A549 (cell line): ENCODE results near the gene DNMT3B. TPM values are rescaled to one million over a fixed set of nuclear protein-coding genes. Genes with fewer than 3 reads are reported as not detected.
"Not testable (repeated sequence)": the region's sequence is repeated elsewhere in the genome, so short reads cannot be mapped to it uniquely, and the experiment has no call there.

ENCODE experiments used
- ATAC-seq, 2 experiments: fragments of 200-7000 bp in 1 of 2; fragments of >200 bp in 1 of 2; cut with Nextera tagmentation in 1 of 2; cut with Tn5 transposase in 1 of 2; 3 replicates each; pipeline versions ENCODE4 v1.8.0 to v1.9.1; 2018 to 2020; ENCODE audit warnings: mild to moderate bottlenecking in 1 of 2, moderate library complexity in 1 of 2
- CTCF ChIA-PET: fragments of 300-600 bp; sonication (Branson Sonifier 250); formaldehyde crosslinking; extraction: SDS; loops from one replicate; lab custom pipeline; 2021; ENCODE audit warnings: antibody characterized with exemption, inconsistent platforms; lab: Yijun Ruan, JAX
- POLR2A ChIA-PET: fragments of 350-600 bp; formaldehyde crosslinking; extraction: SDS; loops from one replicate; lab custom pipeline; 2021; ENCODE audit warnings: antibody characterized with exemption, inconsistent platforms; lab: Yijun Ruan, JAX
- DNase-seq, 2 experiments: peaks; one replicate each; pipeline versions ENCODE4 v3.0.0 to v3.0.0-alpha.2; 2011 to 2016; ENCODE audit warnings: low read depth in 1 of 2, low spot score in 1 of 2
- FAIRE-seq: peaks from 2 replicates; lab custom pipeline; 2011; peaks lifted over from hg19 to GRCh38; lab: Jason Lieb, UNC
- H3K27ac ChIP-seq, 2 experiments: fragments of >200 bp; sonication (Bioruptor Twin); formaldehyde crosslinking; 3 replicates each; pipeline ENCODE4 v1.5.1; 2016 to 2017
- H3K4me1 ChIP-seq: fragments of >200 bp; sonication (Bioruptor Twin); formaldehyde crosslinking; 3 replicates; pipeline ENCODE4 v1.6.1; 2016
- H3K4me2 ChIP-seq: fragments of >200 bp; sonication (Bioruptor Twin); formaldehyde crosslinking; 3 replicates; pipeline ENCODE4 v1.6.1; 2016
- H3K4me3 ChIP-seq: fragments of >200 bp; sonication (Bioruptor Twin); formaldehyde crosslinking; 3 replicates; pipeline ENCODE4 v1.5.1; 2016
- H3K9me3 ChIP-seq: fragments of >200 bp; sonication (Bioruptor Twin); formaldehyde crosslinking; 3 replicates; pipeline ENCODE4 v1.6.1; 2016
- FOXS1 ChIP-seq: fragments of 250-450 bp; sonication (Bioruptor Pico); IDR thresholded peaks from 2 replicates; pipeline ENCODE4 v1.5.0; 2020; ENCODE audit warnings: mild to moderate bottlenecking, moderate library complexity
- HEYL ChIP-seq: fragments of 250-450 bp; sonication (Bioruptor Pico); IDR thresholded peaks from 2 replicates; pipeline ENCODE4 v1.8.0; 2021; ENCODE audit warnings: mild to moderate bottlenecking, moderate library complexity
- MYC ChIP-seq: IDR thresholded peaks from 2 replicates; pipeline ENCODE4 v1.6.1; 2012; ENCODE audit warnings: mild to moderate bottlenecking, inconsistent platforms, low read length, improper control_type of control experiment, borderline replicate concordance
- RFX5 ChIP-seq: fragments of 450-650 bp; IDR thresholded peaks from 2 replicates; pipeline ENCODE4 v1.7.1; 2014; ENCODE audit warnings: antibody characterized with exemption, mild to moderate bottlenecking, moderate library complexity
- ZFP36 ChIP-seq: fragments of 450-650 bp; IDR thresholded peaks from 2 replicates; pipeline ENCODE4 v1.6.1; 2014; ENCODE audit warnings: borderline replicate concordance; ENCODE audit not compliant: partially characterized antibody
- ZNF302 ChIP-seq: fragments of 250-450 bp; sonication (Bioruptor Pico); IDR thresholded peaks from 2 replicates; pipeline ENCODE4 v1.9.0; 2021; ENCODE audit warnings: inconsistent platforms, mild to moderate bottlenecking, moderate library complexity
- WGBS: methylation state at CpG from one replicate; pipeline ENCODE4 v1.1.6; 2017; ENCODE audit errors: missing lambda C conversion rate; 5-methylcytosine and 5-hydroxymethylcytosine counted together
- polyA plus RNA-seq, 4 experiments: library from polyadenylated mRNA; depleted of rRNA in 3 of 4; stranded (reverse); fragments of >200 nt; fragmentation: RNase III in 1 of 4; extraction: RNeasy Plus Mini Kit Qiagen cat#74134 plus additional on column Dnase treatment in 1 of 4; gene quantifications; 2 replicates in 3 of 4; 3 replicates in 1 of 4; pipeline ENCODE4 v1.2.3, GENCODE V29; 2011 to 2017
- TF ChIP-seq, protein P1 (sequence below): fragments of 450-650 bp; IDR thresholded peaks from 2 replicates; pipeline ENCODE4 v1.6.1; 2014; ENCODE audit warnings: antibody characterized with exemption
- TF ChIP-seq, protein P2 (sequence below): fragments of 200-600 bp; sonication (generic); IDR thresholded peaks from 2 replicates; pipeline ENCODE4 v1.6.1; 2016; ENCODE audit warnings: antibody characterized with exemption, mild to moderate bottlenecking, moderate library complexity
- TF ChIP-seq, protein P3 (sequence below): fragments of 250-450 bp; sonication (Bioruptor Pico); IDR thresholded peaks from 2 replicates; pipeline ENCODE4 v1.5.0; 2020; ENCODE audit warnings: low read depth, mild to moderate bottlenecking, moderate library complexity

Gene DNMT3B
- polyA plus RNA-seq, 2 of the 4 experiments (the other 2 are of a cell fraction) = 5.2 to 11.3 TPM

DNA sequence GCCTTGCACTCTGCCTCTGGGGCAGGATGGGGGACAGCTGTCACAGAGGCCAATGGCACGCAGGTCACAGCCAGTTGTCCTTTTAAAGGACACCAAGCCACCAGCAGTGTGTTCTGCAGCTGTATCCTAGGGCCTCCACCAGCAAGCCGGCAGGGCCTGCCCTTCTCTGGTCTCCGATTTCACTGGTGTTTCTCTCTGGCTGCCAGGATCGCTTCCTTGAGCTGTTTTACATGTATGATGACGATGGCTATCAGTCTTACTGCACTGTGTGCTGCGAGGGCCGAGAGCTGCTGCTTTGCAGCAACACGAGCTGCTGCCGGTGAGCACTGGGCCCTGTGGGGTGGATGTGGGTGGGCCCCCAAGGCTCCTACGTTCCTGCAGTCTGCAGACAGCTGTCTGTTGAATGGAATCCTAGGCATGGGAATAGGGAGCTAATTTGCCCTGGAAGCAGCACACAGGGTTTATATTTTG, 34.8 kb downstream of the DNMT3B start:
- ChIA-PET POLR2A (no interaction called here), CTCF (interaction anchor here (0.7 to 11.0 kb wide), 6 partner anchors 7 to 149 kb away, joined by 3 to 61 read pairs (median 3); no protein-coding TSS in a partner anchor)
- H3K4me3 ChIP-seq = no peak overlapping the region
- H3K4me2 ChIP-seq = no peak overlapping the region
- DNase-seq (no peak), FAIRE-seq (no peak), ATAC-seq (no peak)
- no peaks in the 10 kb centered on the region for H3K4me1 ChIP-seq
- WGBS = 88% methylated on average over 9 of the region's 10 CpGs
- H3K27ac ChIP-seq = no peak overlapping the region
- TF ChIP-seq, protein P1, sequence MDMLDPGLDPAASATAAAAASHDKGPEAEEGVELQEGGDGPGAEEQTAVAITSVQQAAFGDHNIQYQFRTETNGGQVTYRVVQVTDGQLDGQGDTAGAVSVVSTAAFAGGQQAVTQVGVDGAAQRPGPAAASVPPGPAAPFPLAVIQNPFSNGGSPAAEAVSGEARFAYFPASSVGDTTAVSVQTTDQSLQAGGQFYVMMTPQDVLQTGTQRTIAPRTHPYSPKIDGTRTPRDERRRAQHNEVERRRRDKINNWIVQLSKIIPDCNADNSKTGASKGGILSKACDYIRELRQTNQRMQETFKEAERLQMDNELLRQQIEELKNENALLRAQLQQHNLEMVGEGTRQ = no peak
- no peak for TF ChIP-seq ZFP36
- no peaks in the 10 kb centered on the region for H3K9me3 ChIP-seq

DNA sequence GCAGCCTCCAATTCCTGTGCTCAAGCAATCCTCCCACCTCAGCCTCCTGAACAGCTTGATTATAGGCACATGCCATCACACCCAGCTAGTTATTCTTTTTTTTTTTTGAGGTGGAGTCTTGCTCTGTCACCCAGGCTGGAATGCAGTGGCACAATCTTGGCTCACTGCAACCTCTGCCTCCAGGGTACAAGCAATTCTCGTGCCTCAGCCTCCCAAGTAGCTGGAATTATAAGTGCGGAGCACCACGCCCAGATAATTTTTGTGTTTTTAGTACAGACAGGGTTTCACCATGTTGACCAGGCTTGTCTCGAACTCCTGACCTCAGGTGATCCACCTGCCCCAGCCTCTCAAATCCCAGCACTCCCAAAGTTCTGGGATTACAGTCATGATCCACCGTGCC, 35.4 kb downstream of the DNMT3B start:
- FAIRE-seq = not testable (repeated sequence)

DNA sequence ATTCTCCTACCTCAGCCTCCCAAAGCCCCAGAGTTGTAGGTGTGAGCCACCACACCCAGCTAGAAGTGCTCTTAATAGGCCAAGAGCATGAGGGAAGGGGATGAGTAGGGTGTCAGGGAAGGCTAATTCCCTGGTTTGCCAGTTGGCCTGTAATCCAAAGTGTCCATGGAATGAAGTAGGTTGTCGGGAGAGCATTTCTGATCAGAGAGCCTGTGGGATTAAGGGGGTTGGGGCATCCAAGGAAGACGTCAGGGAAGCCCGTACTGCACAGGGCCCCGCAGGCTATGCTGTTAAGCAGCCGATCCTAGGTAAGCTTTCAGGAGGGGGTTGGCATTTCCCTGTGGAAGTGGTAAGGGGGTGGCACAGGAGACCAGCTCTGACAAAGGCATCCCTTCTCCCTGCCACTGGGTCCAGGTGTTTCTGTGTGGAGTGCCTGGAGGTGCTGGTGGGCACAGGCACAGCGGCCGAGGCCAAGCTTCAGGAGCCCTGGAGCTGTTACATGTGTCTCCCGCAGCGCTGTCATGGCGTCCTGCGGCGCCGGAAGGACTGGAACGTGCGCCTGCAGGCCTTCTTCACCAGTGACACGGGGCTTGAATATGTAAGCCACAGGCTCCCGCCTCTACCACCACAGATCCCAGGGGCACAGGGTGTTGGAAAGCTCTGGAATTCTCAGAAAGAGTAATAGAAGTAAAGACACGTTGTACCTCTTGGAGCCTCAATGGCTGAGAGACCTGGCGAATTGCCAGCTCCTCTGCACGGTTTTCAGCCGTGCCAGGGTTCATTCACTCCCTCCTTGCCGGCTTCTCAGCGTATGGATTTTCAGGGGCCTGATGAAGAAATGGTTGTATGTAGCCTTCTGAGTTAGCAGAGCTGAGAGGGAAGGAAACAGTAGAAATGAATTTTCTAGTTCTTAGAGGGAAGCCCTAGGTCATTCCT, 36.1 kb downstream of the DNMT3B start:
- TF ChIP-seq HEYL (CRISPR knock-in tag) (no peak), RFX5 (no peak)
- POLR2A ChIA-PET = no interaction called here
- CTCF ChIA-PET = interaction anchor here (0.7 to 11.0 kb wide), 6 partner anchors 8 to 291 kb away, joined by 3 to 61 read pairs (median 3); no protein-coding TSS in a partner anchor
- Histone ChIP-seq H3K4me2 (no peak overlapping the region), H3K4me1 (no peaks in the 10 kb centered on the region), H3K9me3 (no peaks in the 10 kb centered on the region), H3K4me3 (no peak overlapping the region), H3K27ac (no peak overlapping the region)
- DNase-seq (no peak), ATAC-seq (no peak; a peak in 1 of 6 replicates), FAIRE-seq (no peak)
- WGBS = 86% methylated on average over 23 of the region's 23 CpGs

More for the DNA sequence above, 35.4 kb downstream of the DNMT3B start:
- ATAC-seq, DNase-seq, H3K4me3 ChIP-seq, H3K4me2 ChIP-seq, H3K4me1 ChIP-seq, POLR2A ChIA-PET, H3K9me3 ChIP-seq, H3K27ac ChIP-seq: not testable (repeated sequence)
- CTCF ChIA-PET = interaction anchor here (1.0 to 11.0 kb wide), 4 partner anchors 8 to 148 kb away, joined by 3 to 61 read pairs (median 14); no protein-coding TSS in a partner anchor
- 89% methylated on average over 5 of the region's 5 CpGs for WGBS

DNA sequence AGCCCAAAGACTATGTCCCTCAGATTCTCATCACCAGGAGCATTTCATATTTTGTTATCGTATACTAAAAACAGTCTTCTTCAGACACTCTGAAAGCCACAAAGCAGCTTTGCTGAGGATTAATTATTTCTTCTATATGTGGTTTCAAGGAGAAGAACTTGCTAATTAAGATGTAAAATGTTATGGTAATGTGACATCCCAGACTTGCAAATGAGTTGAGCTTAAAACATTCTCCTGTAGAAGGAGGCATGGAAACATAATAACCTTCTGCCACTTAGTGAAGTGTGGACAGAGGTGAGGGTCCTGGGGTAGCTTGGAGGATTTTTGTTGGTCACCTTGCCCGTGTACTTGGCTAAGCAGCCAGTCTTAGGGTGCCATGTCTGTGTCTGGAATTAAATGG, 40.9 kb downstream of the DNMT3B start:
- Histone ChIP-seq H3K4me2 (no peak overlapping the region), H3K4me3 (no peak overlapping the region), H3K9me3 (no peaks in the 10 kb centered on the region)
- CTCF ChIA-PET = interaction anchor here (1.3 to 11.0 kb wide), 3 partner anchors 10 to 25 kb away, joined by 3 to 61 read pairs (median 5); no protein-coding TSS in a partner anchor
- POLR2A ChIA-PET = no interaction called here
- TF ChIP-seq, protein P1 = no peak
- TF ChIP-seq MYC (no peak), ZNF302 (CRISPR knock-in tag) (no peak), FOXS1 (CRISPR knock-in tag) (no peak)
- TF ChIP-seq, protein P2, sequence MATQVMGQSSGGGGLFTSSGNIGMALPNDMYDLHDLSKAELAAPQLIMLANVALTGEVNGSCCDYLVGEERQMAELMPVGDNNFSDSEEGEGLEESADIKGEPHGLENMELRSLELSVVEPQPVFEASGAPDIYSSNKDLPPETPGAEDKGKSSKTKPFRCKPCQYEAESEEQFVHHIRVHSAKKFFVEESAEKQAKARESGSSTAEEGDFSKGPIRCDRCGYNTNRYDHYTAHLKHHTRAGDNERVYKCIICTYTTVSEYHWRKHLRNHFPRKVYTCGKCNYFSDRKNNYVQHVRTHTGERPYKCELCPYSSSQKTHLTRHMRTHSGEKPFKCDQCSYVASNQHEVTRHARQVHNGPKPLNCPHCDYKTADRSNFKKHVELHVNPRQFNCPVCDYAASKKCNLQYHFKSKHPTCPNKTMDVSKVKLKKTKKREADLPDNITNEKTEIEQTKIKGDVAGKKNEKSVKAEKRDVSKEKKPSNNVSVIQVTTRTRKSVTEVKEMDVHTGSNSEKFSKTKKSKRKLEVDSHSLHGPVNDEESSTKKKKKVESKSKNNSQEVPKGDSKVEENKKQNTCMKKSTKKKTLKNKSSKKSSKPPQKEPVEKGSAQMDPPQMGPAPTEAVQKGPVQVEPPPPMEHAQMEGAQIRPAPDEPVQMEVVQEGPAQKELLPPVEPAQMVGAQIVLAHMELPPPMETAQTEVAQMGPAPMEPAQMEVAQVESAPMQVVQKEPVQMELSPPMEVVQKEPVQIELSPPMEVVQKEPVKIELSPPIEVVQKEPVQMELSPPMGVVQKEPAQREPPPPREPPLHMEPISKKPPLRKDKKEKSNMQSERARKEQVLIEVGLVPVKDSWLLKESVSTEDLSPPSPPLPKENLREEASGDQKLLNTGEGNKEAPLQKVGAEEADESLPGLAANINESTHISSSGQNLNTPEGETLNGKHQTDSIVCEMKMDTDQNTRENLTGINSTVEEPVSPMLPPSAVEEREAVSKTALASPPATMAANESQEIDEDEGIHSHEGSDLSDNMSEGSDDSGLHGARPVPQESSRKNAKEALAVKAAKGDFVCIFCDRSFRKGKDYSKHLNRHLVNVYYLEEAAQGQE = no peak
- TF ChIP-seq, protein P3, sequence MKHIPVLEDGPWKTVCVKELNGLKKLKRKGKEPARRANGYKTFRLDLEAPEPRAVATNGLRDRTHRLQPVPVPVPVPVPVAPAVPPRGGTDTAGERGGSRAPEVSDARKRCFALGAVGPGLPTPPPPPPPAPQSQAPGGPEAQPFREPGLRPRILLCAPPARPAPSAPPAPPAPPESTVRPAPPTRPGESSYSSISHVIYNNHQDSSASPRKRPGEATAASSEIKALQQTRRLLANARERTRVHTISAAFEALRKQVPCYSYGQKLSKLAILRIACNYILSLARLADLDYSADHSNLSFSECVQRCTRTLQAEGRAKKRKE (CRISPR knock-in tag) = no peak
- TF ChIP-seq, all 56 proteins: peak for 0
- FAIRE-seq (no peak), DNase-seq (no peak), ATAC-seq (no peak)
- Histone ChIP-seq H3K4me1 (no peaks in the 10 kb centered on the region), H3K27ac (no peak overlapping the region)
- 84% methylated on average over 2 of the region's 2 CpGs for WGBS
